ENCODE data around the gene B3GNT9.
A peak's percentile ranks its signal among the peaks of the same experiment; 100 is the strongest.

B3GNT9 gene, protein sequence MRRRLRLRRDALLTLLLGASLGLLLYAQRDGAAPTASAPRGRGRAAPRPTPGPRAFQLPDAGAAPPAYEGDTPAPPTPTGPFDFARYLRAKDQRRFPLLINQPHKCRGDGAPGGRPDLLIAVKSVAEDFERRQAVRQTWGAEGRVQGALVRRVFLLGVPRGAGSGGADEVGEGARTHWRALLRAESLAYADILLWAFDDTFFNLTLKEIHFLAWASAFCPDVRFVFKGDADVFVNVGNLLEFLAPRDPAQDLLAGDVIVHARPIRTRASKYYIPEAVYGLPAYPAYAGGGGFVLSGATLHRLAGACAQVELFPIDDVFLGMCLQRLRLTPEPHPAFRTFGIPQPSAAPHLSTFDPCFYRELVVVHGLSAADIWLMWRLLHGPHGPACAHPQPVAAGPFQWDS

DNA sequence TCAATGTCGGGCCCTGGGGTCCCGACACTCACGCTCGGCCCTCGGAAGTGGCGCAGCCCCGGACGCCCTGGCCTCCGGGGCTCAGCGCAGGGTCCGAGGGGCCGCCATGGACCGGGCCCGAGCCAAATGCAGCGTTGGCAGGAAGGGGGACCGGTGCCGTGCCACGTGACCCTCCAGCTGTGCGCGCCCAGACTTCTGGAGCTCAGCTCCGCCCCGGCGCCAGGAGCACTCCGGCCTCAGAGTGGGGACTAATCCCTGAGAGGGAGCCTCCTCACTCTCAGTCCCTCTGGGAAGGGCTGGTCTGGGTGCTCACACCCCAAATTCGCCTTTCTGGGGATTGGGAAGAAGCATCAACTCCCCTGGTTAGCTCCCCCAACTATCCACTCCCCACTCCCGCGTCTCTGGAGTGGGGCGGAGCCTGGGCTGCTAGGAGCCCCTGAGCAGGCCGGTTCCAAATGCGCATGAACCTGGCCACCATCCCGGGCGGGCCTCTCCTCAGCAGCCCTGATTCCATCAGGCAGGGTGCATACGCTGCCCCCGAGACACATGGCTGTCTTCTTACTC lies at the start of gene B3GNT9:
B3GNT9 (minus strand) TSS at position 166 of the 564 bp plus-strand sequence. CDS start 513 bp downstream, outside the sequence.
- peak; percentile 41 for DNase-seq

DNA sequence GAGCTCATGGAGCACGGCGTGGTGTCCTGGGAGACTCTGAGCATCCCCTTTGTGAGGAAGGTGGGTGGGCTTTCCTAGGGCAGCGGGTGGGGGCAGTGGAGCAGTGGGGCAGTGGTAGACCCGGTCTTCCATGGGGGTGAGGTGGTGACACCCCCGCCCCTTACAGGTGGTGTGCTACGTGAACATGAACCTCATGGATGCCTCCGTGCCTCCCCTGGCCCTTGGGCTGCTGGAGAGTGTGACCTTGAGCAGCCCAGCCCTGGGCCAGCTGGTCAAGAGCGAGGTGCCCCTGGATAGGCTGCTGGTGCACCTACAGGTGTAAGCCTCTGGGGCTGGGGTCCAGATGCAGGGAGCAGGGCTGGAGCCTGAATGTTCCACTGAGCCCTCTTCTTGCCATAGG lies 49.7 kb upstream of the B3GNT9 start:
- DNase-seq = no peak

DNA sequence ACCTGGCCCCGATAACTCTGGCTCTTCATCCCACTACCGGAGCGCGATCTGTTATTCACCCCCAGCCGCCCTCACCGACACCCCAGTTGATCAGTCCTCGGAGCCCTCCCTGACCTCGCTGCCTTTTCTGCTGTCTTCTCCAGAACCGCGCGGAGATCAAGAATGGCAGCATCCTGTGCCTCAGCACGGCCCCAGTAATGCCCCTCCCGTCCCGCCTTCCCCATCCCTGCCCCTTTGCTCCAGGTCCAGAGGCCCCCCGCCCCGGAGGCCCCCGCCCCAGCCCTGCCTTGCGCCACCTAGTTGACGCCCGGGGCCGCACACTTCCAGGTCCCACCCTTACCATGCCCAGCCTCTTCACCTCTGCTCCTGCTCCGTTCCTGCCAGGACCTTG lies 49.0 kb upstream of the B3GNT9 start:
- DNase-seq = no peak

DNA sequence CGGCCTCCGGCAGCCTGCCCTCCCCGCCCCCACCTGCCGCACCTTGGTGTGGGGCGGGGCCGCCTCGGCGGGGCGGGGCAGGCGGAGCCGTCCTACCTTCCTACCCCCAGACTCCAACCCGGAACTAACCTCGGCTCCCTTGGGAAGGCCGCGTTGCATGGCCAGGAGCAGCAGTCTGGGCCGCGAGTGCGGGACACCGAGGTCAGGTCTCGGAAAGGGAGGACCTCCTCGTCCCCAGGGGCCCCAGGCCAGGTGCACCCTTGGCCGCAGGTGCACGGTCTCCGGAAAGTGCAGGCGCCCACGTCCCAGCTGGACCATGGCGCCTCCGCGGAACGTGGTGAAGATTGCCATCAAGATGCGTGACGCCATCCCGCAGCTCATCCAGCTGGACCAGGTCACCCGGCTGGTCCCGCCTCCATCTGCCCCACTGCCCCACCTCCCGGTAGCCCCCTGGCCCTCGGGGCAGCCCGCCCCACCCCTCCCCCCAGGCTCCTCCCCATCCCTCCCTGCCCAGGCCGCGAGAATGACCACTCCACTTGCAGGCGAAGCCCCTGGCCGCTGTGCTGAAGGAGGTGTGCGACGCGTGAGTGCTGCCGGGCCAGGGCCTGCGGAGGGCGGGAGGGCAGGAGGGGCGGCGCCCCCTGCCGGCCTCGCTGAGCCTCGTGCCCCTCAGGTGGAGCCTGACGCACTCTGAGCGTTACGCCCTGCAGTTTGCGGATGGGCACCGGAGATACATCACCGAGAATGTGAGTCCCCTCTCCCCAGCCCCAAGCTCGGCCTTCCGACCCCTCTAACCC lies 48.4 kb upstream of the B3GNT9 start, which contains the start of gene ELMO3:
ELMO3 (plus strand) TSS at position 121 of the 797 bp plus-strand sequence; CDS start at position 317, 196 bp downstream.
- no peak for DNase-seq

DNA sequence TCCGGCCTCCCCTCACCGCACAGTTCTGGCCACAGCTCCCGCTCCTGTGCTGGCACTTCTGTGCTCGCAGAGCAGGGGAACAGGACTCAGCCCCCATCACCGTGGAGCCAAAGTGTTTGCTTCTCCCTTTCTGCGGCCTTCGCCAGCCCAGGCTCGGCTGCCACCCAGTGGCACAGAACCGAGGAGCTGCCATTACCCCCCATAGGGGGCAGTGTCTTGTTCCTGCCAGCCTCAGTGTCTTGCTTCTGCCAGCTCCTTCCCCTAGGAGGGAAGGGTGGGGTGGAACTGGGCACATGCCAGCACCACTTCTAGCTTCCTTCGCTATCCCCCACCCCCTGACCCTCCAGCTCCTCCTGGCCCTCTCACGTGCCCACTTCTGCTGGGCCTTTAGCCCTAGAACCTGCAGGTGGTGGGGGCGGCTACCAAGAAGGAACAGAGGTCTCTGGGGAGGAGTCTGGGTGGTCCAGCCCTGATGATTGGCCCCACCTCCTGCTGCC lies 47.5 kb upstream of the B3GNT9 start:
- DNase-seq = no peak

DNA sequence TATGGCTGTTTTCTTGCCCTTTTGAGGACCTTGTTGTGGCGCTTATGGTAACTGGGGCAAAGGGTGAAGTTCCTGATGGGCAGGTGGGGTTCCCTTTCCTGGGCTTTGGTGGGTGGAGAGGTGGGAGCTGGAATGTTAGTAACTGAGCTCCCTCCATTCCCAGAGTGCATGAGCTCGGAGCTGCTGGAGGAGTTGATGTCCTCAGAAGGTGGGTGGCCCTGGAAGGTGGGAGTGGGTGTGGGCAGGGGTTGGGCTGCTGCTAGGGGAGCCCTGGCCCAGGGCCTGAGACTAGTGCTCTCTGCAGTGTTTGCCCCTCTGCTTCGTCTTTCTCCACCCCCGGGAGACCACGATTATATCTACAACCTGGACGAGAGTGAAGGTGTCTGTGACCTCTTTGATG lies 46.9 kb upstream of the B3GNT9 start:
- no peak for DNase-seq

DNA sequence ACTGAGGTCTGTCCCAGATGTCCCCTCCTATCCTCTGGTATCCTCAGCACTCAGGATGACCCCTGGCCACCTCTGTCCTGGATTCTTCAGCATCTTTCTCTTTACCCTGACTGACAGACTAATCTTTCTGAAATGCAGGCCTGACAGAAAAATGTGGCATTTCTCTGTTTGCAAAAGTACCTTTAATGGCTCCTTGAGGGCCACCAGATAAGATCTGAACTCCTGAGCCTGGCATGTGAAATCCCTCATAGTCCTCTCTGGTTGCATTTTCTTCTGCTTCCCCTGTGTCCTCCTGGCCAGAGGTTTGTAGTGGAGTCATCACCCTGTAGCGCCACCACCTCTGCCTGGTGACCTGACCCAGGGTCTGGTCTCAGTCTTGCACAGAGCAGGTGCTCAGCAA lies 46.1 kb upstream of the B3GNT9 start:
- DNase-seq = no peak

DNA sequence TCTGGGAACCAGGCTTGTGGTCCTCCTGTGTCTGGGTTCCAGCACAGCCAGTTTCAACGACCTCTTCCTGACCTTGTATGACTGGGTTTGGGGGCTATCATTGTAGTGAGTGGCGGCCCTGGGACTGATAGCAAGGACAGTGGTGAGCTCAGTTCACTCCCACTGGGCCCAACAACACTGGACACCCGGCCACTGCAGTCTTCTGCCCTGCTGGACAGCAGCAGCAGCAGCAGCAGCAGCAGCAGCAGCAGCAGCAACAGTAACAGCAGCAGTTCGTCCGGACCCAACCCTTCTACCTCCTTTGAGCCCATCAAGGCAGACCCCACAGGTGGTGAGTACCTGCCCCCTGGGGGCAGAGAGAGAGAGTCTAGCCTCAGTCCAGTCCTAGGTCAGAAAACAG lies 44.9 kb upstream of the B3GNT9 start:
- no peak for DNase-seq

DNA sequence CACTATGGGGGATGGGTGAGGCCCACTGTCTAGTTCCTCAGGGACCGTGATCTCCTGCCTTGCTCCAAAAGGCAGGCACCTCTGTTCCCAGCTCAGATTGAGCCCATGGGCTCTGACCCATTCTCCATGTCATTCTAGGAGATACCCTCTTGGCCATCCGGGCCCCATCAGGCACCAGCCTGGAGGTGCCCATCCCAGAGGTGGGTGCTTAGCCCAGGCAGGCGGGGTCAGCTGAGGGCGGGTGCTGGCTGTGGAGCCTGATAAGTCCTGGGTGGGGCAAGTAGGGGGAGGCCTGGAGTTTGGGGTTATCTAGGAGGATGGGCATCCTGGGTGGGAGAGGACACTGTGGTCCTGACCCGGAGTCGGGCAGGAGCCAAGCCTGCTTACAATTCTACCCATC lies 43.5 kb upstream of the B3GNT9 start:
- DNase-seq = no peak

DNA sequence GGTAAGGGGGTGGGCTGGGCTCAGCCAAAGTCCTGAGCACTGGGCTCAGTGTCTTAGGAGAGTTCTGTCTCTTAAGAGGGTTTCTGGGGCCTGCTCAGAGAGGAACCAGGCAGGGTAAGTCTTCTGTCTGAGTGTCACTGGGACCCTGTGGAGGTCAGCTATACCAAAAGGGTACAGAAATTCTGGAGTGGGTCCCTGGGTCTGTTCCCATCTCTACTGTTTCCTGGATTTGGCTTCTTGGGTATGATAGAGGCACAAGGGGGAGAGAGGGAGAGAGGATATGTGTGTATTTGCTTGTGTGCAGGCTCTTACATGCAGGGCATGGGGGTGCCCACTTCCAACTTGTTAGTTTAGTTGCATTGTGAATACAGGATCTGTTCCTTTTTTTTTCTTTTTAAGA lies 42.7 kb upstream of the B3GNT9 start:
- DNase-seq = no peak

DNA sequence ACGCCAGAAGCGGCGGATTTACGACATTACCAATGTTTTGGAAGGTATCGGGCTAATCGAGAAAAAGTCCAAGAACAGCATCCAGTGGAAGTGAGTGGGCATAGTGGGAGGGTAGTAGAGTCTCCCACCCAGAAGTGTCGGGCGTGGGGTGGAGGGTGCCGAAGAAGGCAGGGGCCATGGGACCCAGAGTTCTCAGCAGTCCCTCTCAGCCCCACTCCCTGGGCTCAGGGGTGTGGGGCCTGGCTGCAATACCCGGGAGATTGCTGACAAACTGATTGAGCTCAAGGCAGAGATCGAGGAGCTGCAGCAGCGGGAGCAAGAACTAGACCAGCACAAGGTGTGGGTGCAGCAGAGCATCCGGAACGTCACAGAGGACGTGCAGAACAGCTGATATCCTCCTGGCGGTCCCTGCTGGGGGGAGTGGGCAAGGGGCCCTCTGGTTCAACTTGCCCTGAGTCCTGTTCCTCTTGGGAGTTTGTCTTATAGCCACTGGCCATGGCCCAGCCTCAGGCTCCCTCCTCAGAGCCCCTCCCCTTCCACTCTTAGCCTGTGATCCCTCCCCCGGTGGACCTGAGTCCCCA lies 42.1 kb upstream of the B3GNT9 start:
- DNase-seq = no peak

DNA sequence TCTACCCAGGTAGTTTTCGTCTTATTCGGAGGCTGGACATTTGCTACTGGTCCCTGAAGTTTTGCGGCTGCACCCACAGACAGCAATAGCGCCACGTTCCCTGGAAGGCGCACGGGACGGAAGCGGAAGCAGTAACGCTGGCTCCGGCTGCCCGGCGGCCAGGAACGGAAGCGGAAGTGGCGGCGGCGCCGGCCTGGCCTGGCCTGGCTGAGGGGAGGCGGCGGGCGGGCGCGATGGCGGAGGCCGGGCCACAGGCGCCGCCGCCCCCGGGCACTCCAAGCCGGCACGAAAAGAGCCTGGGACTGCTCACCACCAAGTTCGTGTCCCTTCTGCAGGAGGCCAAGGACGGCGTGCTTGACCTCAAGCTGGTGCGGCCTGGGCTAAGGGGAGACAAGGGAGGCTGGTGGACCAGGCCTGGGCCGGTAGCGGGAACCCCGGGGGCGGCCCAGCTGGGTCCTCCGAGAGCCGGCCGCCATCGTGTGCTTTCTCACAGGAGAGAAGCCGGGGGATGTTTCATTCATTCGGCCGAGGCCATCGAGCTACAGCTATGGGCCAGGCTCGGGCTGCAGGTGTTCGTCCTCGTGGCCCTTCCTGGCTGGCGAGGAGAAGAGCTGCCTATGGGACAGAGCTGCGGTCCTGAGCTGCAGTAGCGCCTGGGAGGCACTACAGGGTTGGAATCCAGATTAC lies 41.3 kb upstream of the B3GNT9 start, which contains the start of gene E2F4:
E2F4 (plus strand) TSS at position 161 of the 687 bp plus-strand sequence; CDS start at position 234, 73 bp downstream.
- DNase-seq = peak; percentile 92

DNA sequence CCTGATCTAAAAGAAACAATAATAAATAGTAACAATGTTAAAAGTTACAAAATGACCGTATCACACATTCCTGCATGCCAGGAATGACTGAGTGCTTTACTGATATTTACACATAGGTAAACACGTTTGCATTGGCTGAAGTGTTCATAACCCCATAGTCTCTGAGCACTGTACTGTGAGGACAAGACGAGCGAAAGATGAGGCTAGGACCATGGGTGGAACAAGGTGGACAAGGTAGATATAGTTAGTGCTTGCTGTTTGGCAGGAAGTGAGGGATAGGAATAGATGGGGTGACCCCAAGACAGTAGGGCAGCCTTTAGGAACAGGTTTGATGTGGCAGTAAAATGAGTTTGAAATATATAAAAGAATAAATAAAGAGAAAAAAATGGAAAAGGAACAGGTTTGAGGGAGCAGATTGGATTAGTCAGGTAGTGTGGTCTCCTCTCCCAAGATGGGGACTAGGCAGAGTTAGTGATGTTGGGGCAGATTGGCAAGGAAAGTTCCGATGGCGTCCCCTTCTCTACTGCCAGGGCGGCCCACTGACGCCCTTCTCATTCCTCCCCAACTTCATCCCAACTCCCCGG lies 40.7 kb upstream of the B3GNT9 start:
- DNase-seq = no peak

DNA sequence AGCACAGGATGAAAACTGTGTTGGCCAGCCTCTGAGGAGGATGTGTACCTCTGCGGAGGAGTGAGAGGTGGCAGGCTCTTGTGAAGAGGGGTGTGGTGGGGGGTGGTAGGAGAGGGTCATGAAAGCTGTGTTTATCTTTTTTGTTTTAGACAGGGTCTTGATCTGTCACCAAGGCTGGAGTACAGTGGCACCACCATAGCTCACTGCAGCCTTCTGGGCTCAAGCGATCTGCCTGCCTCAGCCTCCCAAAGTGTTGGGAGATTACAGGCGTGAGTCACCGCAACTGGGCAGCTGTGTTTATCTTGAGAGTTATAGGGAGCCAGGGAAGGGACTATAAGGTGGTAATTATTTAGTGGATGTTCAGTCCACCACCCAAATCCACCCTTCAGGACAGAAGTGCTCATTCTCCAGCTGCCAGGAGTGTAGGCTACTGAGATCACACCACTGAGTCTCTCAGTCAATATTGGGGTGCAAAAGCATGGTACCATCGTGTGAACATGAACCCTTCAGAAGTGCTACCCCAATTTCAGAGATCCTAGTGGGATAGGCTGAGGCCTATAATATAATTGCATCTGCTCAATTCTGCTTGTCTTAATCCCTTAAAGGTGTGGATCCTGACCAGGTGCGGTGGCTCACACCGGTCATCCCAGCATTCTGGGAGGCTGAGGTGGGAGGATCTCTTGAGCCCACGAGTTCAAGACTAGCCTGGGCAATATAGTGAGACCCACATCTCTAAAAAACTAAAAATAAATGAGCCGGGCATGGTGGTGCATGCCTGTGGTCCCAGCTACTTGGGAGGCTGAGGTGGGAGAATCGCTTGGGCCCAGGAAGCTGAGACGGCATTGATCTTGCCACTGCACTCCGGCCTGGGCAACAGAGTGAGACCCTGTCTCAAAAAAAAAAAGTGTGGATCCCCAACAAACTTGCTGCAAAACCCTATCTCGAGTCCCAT lies 39.9 kb upstream of the B3GNT9 start:
- DNase-seq = no peak

DNA sequence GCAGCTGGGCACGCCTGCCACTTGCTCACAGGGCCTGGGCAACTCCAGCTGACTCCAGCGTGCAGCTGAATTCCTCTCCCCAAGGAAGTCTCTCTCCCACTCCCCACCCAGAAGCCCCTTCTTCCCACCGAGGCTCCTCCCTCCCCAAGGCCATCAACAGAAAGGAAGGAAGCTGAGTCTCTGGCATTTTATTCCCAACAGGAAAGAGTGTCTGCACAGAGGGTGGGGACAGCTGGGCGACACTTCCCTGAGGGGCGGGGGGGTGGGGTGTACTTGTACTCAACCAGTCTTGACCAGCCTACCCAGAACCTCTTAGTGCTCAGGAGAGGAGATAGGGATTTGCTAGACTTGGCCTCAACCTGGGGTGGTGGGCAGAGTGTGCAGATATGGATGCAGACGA lies 39.2 kb upstream of the B3GNT9 start, which contains the start of gene EXOC3L1:
EXOC3L1 (minus strand) TSS at position 96 of the 400 bp plus-strand sequence. CDS start 460 bp downstream, outside the sequence.
- no peak for DNase-seq

DNA sequence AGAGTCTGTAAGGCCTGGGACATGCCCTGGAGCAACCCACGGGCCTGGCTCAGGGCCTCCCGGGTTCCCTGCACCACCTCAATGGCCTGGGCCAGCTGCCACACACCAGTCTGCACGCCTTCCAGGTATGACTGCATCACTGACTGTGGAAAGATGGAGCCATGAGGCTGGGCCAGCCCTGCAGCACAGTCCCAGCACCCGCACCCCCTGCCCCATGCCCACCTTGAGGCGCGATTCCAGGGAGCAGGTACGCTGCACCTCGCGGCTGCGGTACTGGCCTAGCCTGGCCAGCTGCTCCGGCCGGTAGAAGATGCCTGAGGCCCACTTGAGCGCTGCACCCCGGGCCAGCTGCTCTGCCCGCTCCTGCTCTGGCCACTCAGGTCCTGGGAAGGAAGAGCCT lies 38.0 kb upstream of the B3GNT9 start:
- DNase-seq = no peak

DNA sequence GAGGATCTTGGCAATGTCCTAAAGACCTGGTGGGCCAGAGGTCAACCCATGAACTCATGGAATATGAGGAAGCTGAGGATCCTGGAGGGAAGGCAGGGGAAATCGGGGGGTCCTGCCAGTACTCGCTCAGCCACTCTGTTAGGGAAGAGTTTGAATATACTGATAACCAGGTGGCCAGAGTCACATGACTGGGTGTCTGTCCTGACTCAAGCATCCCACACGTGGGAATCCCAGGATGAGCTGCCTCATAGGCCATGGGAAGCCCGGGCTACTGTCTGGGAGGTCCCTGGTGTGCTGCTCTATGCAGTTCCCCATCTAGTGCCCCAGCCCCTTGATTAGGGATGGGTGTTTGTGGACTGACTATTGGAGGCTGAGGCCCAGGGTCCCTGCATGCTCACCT lies 37.5 kb upstream of the B3GNT9 start:
- DNase-seq = no peak

DNA sequence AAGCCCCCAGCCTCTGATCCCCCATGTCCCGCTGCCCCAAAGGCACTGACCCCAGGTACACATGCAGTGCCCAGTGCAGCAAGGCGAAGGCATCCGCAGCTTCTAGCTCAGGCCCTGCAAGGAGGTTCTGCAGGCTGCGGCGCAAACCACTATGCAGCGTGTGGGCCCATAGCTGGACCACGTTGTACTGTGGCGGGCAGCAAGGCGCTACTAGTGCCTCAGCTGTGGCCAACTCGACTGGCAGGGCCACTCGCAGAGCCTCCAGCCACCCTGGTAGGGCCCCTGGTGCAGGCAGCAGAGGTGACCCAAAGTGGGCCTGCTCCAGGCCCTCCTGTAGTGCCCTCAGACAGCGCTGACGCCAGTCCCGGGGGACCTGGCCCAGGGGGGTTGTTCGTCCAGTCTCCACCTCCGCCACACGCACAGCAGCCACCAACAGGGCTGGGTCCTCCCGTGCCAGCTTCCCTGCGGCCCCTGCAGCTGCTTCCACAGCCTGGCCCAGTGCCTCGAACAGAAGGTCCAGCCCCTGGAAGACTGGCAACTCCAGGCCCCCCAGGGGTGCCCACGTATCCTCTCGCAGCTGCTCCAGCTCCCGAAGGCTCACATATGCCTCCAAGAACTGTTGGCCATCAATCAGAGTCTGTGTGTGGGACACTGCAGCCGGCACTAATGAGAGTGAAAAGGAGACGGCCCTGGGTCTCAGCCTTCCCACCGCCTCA lies 36.5 kb upstream of the B3GNT9 start:
- DNase-seq = no peak

DNA sequence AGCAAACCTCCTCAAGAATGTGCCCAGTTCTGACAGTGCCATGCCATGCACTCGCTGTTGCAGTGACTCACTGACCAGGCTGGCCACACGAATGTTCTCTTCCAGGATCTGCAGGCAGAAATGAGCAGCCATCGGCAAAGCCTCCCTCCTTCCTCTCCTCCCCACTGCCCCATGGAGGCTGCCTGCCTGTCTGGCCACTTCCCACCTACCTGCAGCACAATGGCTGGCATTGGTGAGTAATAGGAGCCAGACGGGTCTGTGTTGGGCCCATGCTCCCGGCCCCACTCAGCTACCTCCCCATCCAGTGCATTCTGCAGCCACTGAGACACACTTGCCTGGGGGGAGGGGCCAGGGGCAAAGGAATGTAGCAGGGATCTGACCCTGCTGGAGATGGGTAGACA lies 35.8 kb upstream of the B3GNT9 start:
- DNase-seq = no peak

DNA sequence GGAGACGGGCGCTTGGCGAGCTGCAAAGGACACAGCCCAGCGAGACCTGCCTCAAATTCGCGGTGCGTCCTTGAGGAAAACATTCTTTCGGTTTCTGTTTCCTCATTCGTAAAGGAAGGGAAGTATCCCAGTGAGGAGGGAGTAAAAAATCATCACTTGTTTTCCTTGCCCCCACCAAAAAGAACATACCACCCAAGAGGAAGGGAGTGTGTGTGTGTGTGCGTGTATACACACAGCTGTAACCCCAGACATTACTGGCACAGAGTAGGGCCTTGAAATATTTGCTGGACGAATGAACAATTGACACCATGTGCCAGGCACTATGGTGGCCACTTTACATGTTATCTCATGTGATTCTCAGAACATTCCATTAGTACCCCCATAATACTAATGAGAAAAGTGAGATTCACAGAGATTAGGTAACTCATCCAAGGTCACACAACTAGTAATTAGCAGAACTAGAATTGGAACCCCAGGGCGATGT lies 34.9 kb upstream of the B3GNT9 start:
- no peak for DNase-seq
